DMS53 treated with DMSO at 0.1 percent for 48 hours (cell line): ENCODE results near the gene TTC4.

Source experiments
- DNase-seq: peaks from one replicate; lab custom pipeline; 2025; ENCODE audit not compliant: unreplicated experiment; lab: John Stamatoyannopoulos, UW

Gene TTC4

DNA sequence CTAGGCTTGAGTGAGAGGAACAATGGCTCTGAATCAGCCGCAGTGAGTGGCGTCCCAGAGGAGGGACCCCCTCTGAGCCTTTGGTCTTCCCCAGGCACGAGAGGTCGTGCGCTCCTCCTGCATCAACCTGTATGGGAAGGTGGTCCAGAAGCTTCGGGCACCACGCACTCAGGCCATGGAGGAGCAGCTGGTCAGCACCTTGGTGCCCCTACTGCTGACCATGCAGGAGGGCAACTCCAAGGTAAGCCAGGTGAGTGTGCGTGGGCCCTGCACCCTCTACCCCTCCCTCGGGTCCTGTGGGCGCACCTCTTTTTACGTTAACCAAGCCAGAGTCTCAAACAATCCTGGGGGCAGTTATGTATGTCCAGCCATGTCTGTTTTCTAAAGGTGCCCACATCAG, 13.7 kb upstream of the TTC4 start:
- no peak for DNase-seq

DNA sequence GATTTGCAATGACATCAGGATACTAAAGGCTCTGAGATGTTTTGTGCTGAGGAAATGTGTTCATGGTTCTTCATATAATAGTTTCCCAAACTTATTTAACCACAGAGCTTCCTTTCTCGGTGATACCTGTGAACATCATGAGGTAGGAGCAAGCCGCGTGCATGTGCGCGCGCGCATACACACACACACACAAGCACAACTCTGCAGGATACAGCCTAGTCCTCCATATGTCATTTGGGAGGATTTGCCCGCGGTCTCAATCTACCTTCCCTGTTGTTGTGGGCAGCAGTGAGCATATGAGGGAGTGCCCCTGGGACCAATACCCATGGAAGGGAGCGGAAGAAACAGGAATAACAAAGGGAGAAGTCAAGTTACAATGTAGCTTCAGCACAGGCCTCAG, 12.2 kb upstream of the TTC4 start:
- no peak for DNase-seq

- DNase-seq: no peak
These were observed 10.5 kb upstream of the TTC4 start for GRCh38 chr1:54705153-54705552.

DNA sequence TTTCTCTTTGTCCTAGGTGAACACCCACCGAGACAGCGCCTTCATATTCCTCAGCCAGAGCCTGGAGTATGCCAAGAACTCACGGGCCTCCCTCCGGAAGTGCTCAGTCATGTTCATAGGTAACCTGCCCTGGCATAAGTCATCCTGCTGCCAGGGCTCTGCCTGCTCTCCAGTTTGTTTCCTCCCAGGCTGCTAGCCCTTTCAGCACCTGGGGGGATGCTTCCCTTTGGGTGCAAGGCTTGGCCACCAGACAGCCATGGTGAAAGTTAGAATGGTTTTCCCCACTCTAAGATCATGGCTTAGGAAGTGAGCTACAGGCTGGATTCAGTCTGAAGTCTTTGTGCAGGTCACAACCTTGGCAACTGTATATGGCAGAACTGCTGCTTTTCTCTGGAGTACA, 9.2 kb upstream of the TTC4 start:
- no peak for DNase-seq

GRCh38 chr1:54708385-54708784, 7.3 kb upstream of the TTC4 start:
- DNase-seq: no peak

DNA sequence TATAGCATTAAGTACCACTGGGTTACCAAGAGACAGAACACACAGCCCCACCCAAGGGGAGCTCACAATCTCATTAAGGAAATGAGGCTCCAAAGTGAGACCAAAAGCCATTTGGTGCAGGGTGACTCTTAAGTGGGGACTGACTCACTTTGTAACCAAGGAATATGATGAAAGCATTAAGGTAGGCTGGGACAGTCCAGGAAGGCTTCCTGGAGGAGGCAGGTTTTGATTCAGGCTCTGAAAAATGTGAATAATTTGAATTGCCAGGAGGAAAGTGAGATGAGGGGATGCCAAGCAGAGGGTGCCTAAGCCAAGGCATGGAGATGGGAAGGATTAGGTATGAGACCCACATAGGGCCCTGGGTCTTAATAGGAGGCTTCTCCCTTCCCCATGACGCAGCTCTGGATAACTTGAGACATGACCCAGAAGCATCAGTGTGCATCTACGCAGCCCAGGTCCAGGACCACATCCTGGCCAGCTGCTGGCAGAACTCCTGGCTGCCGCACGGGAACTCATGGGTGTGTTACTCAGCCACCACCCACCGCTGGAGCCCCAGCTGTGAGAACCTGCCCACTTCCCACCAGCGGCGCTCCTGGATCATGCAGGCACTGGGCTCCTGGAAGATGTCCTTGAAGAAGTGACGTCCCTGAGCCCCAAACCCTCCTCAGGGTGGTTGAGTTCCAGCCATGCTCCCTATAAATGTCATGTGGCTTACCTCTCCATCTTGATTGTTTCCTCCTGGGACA, 5.9 kb upstream of the TTC4 start:
- DNase-seq: no peak

DNA sequence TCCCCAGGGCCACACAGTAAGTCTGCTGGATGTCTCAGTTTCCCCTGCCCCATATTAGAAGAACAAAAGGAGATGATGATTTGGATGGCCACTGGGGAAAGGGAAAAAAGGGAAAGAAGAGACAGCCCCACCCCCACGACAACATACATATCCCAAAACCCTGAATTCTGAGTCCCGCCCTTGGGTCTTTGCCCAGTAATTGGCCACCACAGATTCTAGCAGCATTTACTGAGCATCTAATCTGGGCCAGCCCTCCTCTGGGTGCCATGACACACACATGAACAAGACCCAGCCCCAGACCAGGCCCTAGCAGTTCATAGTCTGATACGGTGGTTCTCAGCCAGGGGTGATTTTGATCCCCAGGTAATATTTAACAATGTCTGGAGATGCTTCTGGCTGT, 5.2 kb upstream of the TTC4 start:
- no peak for DNase-seq

GRCh38 chr1:54710841-54711240, 4.8 kb upstream of the TTC4 start:
- no peak for DNase-seq

- no peak for DNase-seq
These were observed 4.1 kb upstream of the TTC4 start for GRCh38 chr1:54711536-54711935.

DNA sequence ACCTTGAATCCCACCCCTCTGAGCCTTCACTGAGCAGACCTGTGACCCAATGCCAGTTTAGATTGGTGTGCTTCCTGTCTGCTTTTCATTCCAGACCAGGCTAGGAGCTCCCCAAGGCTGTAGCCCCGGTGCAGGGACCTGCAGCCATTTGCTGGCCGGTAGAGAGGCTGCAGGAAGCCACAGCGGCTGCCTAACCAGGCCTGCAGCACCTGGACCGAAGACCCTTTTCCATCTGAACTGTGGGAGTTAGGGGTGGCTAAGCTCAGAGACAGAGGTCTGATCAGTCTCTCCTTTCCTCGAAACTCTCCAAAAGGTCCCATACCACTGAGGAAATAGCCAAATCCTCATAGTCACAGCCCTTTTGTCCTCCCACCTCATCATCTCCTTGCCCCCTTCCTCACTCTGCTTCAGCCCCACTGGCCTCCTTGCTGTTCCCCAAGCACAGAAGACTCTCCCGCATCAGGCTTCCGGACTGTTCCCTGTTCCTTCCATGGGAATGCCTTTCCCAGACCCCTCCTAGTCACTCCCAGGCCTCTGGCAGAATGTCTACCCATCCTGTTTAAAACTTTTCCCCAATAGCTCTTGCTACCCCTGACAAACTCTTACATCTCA, 674 bp upstream of the TTC4 start:
- DNase-seq: no peak

GRCh38 chr1:54716299-54717047, 812 bp downstream of the TTC4 start:
- no peak for DNase-seq

- DNase-seq: no peak
These were observed 6.1 kb downstream of the TTC4 start for GRCh38 chr1:54721719-54722118.

GRCh38 chr1:54723985-54724384, 8.3 kb downstream of the TTC4 start:
- no peak for DNase-seq

GRCh38 chr1:54724771-54725170, 9.1 kb downstream of the TTC4 start:
- DNase-seq: no peak

DNA sequence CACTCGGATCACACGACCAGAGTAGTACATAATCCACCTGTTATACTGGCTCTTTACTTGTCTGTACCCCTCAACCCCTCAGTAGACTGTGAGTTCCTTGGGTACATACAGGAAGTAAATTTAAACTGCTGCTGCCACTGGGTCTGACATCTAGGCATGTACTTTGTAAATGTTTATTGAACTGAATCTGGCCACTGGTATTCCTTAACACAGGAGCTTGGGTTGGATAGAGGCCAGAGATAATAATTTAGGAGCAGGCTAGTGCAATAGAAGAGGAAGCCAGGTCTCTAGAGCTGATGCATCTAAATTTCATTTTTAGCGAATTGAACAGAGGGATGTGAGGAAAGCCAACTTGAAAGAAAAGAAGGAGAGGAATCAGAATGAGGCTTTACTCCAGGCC, 12.4 kb downstream of the TTC4 start:
- no peak for DNase-seq

DNA sequence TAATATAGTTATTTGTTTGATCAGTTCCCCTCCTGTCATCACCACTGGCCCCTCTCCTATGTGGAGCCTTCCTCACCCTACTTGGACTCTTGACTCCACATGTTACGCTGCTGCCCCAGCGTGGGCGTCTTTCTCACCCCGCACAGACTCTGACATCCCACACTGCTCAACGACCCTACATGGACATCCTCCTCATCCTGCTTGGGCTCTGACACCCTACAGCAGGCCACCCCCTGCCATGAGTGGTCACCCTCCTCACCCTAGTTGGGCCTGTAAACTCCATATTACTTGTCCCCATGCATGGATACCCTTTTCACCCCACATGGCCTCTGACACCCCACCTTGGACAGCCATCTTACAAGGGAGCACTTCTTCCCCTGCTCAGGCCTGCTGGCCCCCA, 21.0 kb downstream of the TTC4 start:
- DNase-seq: no peak

GRCh38 chr1:54738244-54738643, 22.6 kb downstream of the TTC4 start:
- DNase-seq: no peak

DNA sequence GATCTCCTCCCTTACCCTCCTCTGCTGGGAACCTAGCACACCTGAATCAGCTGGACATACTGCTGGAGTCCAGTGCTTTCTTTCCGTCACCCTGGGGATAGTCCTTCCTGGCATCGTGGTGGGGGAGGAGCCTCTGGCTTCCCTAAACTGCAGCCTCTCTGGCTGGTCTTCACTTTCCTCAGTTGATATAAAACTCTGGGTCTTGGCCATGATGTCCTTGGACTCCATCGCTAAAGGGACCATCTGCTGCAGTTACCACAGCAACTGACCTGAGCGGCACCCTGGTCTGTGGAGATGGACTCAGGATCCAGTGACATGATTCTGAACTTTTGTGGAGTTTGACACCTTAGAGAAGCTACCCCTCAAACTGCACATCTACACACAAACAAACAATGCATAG, 25.9 kb downstream of the TTC4 start:
- no peak for DNase-seq

GRCh38 chr1:54742282-54742681, 26.6 kb downstream of the TTC4 start:
- no peak for DNase-seq

DNA sequence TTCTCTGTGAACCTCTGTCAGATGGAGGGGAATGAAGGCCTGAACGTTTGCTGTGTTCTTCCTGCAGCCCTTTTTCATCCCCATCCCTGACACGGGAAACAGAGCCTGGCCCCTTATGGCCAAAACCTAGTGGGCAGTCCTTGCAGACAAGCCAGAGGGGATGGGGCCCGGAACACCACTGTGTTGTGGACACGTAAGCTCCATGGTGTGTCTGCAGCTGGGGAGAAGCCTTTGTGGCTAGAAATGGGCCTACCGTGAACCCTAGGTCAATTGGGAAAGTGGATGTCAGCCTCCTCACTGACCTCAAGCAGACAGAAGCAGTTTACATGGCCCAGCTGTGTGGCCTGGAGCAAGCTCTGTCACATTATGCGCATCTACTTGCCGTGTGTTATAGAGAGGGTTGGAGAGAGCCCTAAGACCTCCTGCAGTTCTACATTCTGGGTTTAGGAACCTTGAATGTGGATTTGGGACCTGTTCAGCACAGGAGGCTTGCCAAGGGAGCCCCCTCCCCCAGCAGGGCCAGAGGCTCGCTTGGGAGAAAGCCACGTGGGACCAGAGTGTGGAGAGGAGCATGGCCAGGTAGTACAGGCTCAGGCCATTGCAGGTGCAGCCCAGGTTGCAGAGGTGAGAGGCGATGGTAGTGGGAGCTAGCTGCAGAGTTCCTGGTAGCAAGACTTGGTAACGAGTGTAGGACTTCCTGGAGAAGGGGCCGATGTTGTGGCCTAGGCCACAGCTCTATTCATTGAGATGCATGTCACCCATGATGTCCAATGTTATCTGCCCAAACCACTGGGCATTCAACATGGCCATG, 28.0 kb downstream of the TTC4 start:
- DNase-seq: no peak

DNA sequence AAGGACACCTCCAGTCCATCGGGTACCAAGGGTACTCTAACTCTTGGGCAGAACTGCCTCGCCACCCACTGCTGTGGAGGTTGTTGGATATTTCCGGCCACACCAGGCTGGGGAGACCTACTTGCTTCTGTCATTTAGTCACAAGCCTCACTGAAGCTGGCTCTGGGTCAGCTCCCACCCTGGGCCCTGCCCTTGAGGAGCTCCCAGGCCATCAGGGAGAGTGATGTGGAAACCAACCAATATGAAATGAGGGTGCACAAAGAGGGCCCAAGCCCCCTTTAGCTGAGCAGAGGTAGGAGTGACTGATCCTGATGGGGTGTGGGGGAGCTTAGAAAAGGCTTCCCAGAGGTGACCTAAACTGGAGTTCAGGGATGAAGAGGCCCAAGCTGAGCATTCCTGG, 29.0 kb downstream of the TTC4 start:
- DNase-seq: no peak

- no peak for DNase-seq
These were observed 29.6 kb downstream of the TTC4 start for GRCh38 chr1:54745274-54745673.
